HepG2 (cell line): ENCODE results near the gene ABTB2. TPM values are rescaled to one million over a fixed set of nuclear protein-coding genes. Genes with fewer than 3 reads are reported as not detected.
A peak's percentile ranks its signal among the peaks of the same experiment; 100 is the strongest.

Experiments used
- CCAR2 ChIP-seq: fragments of 200-400 bp; formaldehyde crosslinking; optimal IDR thresholded peaks from 2 replicates; pipeline ENCODE3; 2018; ENCODE audit warnings: low read depth, mild to moderate bottlenecking, low read length, moderate library complexity
- CEBPG ChIP-seq: IDR thresholded peaks from 2 replicates; pipeline ENCODE4 v1.6.1; 2016
- FOXM1 ChIP-seq: sonication (generic); formaldehyde crosslinking; IDR thresholded peaks from 2 replicates; pipeline ENCODE4 v1.5.0; 2020; ENCODE audit warnings: missing genetic modification reagents
- FOXP1 ChIP-seq, 2 experiments: fragments of 450-650 bp in 1 of 2; IDR thresholded peaks; 2 replicates each; pipeline ENCODE4 v1.6.1; 2017 to 2018; ENCODE audit warnings: antibody characterized with exemption in 1 of 2
- JUNB ChIP-seq: sonication (generic); formaldehyde crosslinking; IDR thresholded peaks from 2 replicates; pipeline ENCODE4 v1.8.0; 2022; ENCODE audit warnings: missing genetic modification reagents, mild to moderate bottlenecking, borderline replicate concordance
- MATR3 ChIP-seq: sonication (generic); formaldehyde crosslinking; IDR thresholded peaks from 2 replicates; pipeline ENCODE4 v1.4.0; 2020; ENCODE audit warnings: missing genetic modification reagents
- MED8 ChIP-seq: sonication (generic); formaldehyde crosslinking; IDR thresholded peaks from 2 replicates; pipeline ENCODE4 v1.8.1; 2023; ENCODE audit warnings: mild to moderate bottlenecking, missing genetic modification reagents; ENCODE audit not compliant: insufficient replicate concordance
- MTERF4 ChIP-seq: sonication (generic); formaldehyde crosslinking; IDR thresholded peaks from 2 replicates; pipeline ENCODE4 v1.8.0; 2023; ENCODE audit warnings: mild to moderate bottlenecking, missing genetic modification reagents
- MYC ChIP-seq: sonication (generic); formaldehyde crosslinking; IDR thresholded peaks from 2 replicates; pipeline ENCODE4 v1.9.0; 2021; ENCODE audit warnings: missing genetic modification reagents, borderline replicate concordance
- RBM39 ChIP-seq: fragments of 200-400 bp; formaldehyde crosslinking; IDR thresholded peaks from one replicate; pipeline ENCODE4 v1.6.1; 2018; ENCODE audit warnings: antibody characterized with exemption, mild to moderate bottlenecking, low read depth, low read length; ENCODE audit not compliant: poor library complexity, severe bottlenecking
- TP53 ChIP-seq: sonication (generic); formaldehyde crosslinking; conservative IDR thresholded peaks from 2 replicates; pipeline ENCODE4 v1.4.0; 2020; ENCODE audit warnings: missing genetic modification reagents
- ZBTB33 ChIP-seq: sonication (generic); formaldehyde crosslinking; IDR thresholded peaks from 2 replicates; pipeline ENCODE4 v1.4.0; 2020; ENCODE audit warnings: missing genetic modification reagents
- ZFP1 ChIP-seq: IDR thresholded peaks from 2 replicates; pipeline ENCODE4 v1.6.1; 2016
- ZGPAT ChIP-seq: IDR thresholded peaks from 2 replicates; pipeline ENCODE4 v1.6.1; 2016; ENCODE audit warnings: mild to moderate bottlenecking
- ZNF205 ChIP-seq: IDR thresholded peaks from 2 replicates; pipeline ENCODE4 v1.6.1; 2018; ENCODE audit warnings: missing biosample characterization, missing genetic modification reagents
- ZNF282 ChIP-seq: fragments of 450-650 bp; IDR thresholded peaks from 2 replicates; pipeline ENCODE4 v1.6.1; 2018; ENCODE audit not compliant: partially characterized antibody
- ZNF292 ChIP-seq: sonication (generic); formaldehyde crosslinking; IDR thresholded peaks from 2 replicates; pipeline ENCODE4 v1.8.1; 2022; ENCODE audit warnings: mild to moderate bottlenecking, low read depth, missing genetic modification reagents, borderline replicate concordance
- ZNF337 ChIP-seq: sonication (generic); formaldehyde crosslinking; IDR thresholded peaks from 2 replicates; pipeline ENCODE4 v1.5.1; 2020; ENCODE audit warnings: missing genetic modification reagents, low read depth, mild to moderate bottlenecking, borderline replicate concordance
- ZNF33B ChIP-seq: sonication (generic); formaldehyde crosslinking; IDR thresholded peaks from 2 replicates; pipeline ENCODE4 v1.5.1; 2020; ENCODE audit warnings: mild to moderate bottlenecking, missing genetic modification reagents
- ZNF367 ChIP-seq: sonication (generic); formaldehyde crosslinking; IDR thresholded peaks from 2 replicates; pipeline ENCODE4 v1.4.0; 2020; ENCODE audit warnings: missing genetic modification reagents, borderline replicate concordance
- ZNF383 ChIP-seq: sonication (generic); formaldehyde crosslinking; IDR thresholded peaks from 2 replicates; pipeline ENCODE4 v1.4.0; 2020; ENCODE audit warnings: missing genetic modification reagents, mild to moderate bottlenecking, borderline replicate concordance
- ZNF816 ChIP-seq: sonication (generic); formaldehyde crosslinking; IDR thresholded peaks from 2 replicates; pipeline ENCODE4 v1.8.0; 2022; ENCODE audit warnings: missing genetic modification reagents, mild to moderate bottlenecking, borderline replicate concordance
- ZSCAN29 ChIP-seq: sonication (generic); formaldehyde crosslinking; conservative IDR thresholded peaks from 2 replicates; pipeline ENCODE4 v1.4.0; 2020; ENCODE audit warnings: mild to moderate bottlenecking, missing genetic modification reagents
- polyA plus RNA-seq, 8 experiments: library from polyadenylated mRNA; depleted of rRNA in 3 of 8; stranded (reverse) in 7 of 8; unstranded in 1 of 8; fragments of >200 nt; fragmentation: Illumina TruSeq in 4 of 8; extraction: Trizol in 4 of 8; gene quantifications; 2 replicates each; pipeline versions ENCODE4 v1.2.1 to v1.2.3, GENCODE V29; 2011 to 2016; ENCODE audit warnings: low read depth in 4 of 8, missing spikeins in 1 of 8, mixed read lengths in 1 of 8; ENCODE audit not compliant: insufficient read depth in 1 of 8
- total RNA-seq, 5 experiments: library from RNA; depleted of rRNA; stranded (reverse); fragments of >200 nt; fragmentation: Illumina TruSeq; extraction: Trizol; gene quantifications; 2 replicates each; pipeline ENCODE4 v1.2.3, GENCODE V29; 2016; ENCODE audit warnings: low read depth in 1 of 5
- TF ChIP-seq, protein P1 (sequence below): sonication (generic); formaldehyde crosslinking; IDR thresholded peaks from 2 replicates; pipeline ENCODE4 v1.5.0; 2020; ENCODE audit warnings: missing genetic modification reagents, mild to moderate bottlenecking, borderline replicate concordance
- TF ChIP-seq, protein P2 (sequence below): sonication (generic); formaldehyde crosslinking; IDR thresholded peaks from 2 replicates; pipeline ENCODE4 v1.8.0; 2022; ENCODE audit warnings: mild to moderate bottlenecking, missing genetic modification reagents

ABTB2 gene
- total and polyA plus RNA-seq, 2 of the 13 experiments (the other 11 are each of a cell fraction or from before 2014, with no cell fraction given): 5.1 to 15.4 TPM

- TF ChIP-seq, protein P1, sequence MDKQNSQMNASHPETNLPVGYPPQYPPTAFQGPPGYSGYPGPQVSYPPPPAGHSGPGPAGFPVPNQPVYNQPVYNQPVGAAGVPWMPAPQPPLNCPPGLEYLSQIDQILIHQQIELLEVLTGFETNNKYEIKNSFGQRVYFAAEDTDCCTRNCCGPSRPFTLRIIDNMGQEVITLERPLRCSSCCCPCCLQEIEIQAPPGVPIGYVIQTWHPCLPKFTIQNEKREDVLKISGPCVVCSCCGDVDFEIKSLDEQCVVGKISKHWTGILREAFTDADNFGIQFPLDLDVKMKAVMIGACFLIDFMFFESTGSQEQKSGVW (CRISPR knock-in tag): no peak
- TF ChIP-seq ZNF816 (CRISPR knock-in tag) (no peak), MTERF4 (CRISPR knock-in tag) (no peak), ZNF337 (CRISPR knock-in tag) (no peak), ZNF383 (no peak), ZSCAN29 (CRISPR knock-in tag) (no peak), ZFP1 (CRISPR knock-in tag) (0 out of 2 replicates have a peak, but pooled peaks have one; percentile 67), ZNF205 (CRISPR knock-in tag) (no peak), FOXM1 (no peak), JUNB (no peak), ZNF292 (CRISPR knock-in tag) (no peak), CCAR2 (no peak), ZNF367 (no peak), FOXP1 (IDR thresholded peaks at IDR 0.05) (no peak), FOXP1 (CRISPR knock-in tag; IDR thresholded peaks at IDR 0.05) (peak; percentile 84), RBM39 (no peak), CEBPG (peak; percentile 63), ZBTB33 (CRISPR knock-in tag) (no peak), ZGPAT (CRISPR knock-in tag) (0 out of 2 replicates have a peak, but pooled peaks have one; percentile 15), ZNF33B (CRISPR knock-in tag) (no peak), TP53 (CRISPR knock-in tag) (no peak), ZNF282 (no peak), MATR3 (CRISPR knock-in tag) (no peak), MYC (CRISPR knock-in tag) (no peak), MED8 (no peak)
- TF ChIP-seq, protein P2, sequence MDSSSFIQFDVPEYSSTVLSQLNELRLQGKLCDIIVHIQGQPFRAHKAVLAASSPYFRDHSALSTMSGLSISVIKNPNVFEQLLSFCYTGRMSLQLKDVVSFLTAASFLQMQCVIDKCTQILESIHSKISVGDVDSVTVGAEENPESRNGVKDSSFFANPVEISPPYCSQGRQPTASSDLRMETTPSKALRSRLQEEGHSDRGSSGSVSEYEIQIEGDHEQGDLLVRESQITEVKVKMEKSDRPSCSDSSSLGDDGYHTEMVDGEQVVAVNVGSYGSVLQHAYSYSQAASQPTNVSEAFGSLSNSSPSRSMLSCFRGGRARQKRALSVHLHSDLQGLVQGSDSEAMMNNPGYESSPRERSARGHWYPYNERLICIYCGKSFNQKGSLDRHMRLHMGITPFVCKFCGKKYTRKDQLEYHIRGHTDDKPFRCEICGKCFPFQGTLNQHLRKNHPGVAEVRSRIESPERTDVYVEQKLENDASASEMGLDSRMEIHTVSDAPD (CRISPR knock-in tag): no peak
Measured at GRCh38 chr11:34364102-34364501, 6.3 kb upstream of the ABTB2 start (continued).
